22Rv1 (cell line): ENCODE data around the gene MTIF2.
"Not testable (repeated sequence)": the region's sequence is repeated elsewhere in the genome, so short reads cannot be mapped to it uniquely, and the experiment has no call there.

Experiments
- CTCF ChIP-seq: fragments of 450-650 bp; IDR thresholded peaks from 2 replicates; pipeline ENCODE4 v1.5.1; 2017; ENCODE audit warnings: mild to moderate bottlenecking
- ZFX ChIP-seq: fragments of 450-650 bp; IDR thresholded peaks from 2 replicates; pipeline ENCODE4 v1.6.1; 2017; ENCODE audit warnings: antibody characterized with exemption, borderline replicate concordance

GRCh38 chr2:55227437-55228225, 41.4 kb downstream of the MTIF2 start:
- not testable (repeated sequence) for TF ChIP-seq CTCF, ZFX
